Activated CD4-positive, alpha-beta T cell treated with anti-CD3 and anti-CD28 coated beads, Interleukin-2, Interleukin-4, amounts not matched to agents 100 ng/mL and 50 ng/mL, durations not matched to agents 16 hours and 8 hours (primary cell): Measurements from ENCODE around the gene KCNQ1OT1.

Experiments
- DNase-seq: peaks from one replicate; pipeline ENCODE4 v3.0.0-alpha.2; 2020; ENCODE audit warnings: low spot score

Gene KCNQ1OT1

GRCh38 chr11:2666828-2667570 lies 32.8 kb downstream of the KCNQ1OT1 start:
- no peak for DNase-seq

- DNase-seq: no peak
Observed at GRCh38 chr11:2666401-2666741, 33.4 kb downstream of the KCNQ1OT1 start.

- DNase-seq: no peak
Observed at GRCh38 chr11:2665526-2666400, 34.0 kb downstream of the KCNQ1OT1 start.

GRCh38 chr11:2664791-2665525 lies 34.8 kb downstream of the KCNQ1OT1 start:
- DNase-seq: no peak

- no peak for DNase-seq
Observed at GRCh38 chr11:2664376-2664775, 35.4 kb downstream of the KCNQ1OT1 start.

- DNase-seq: no peak
Observed at GRCh38 chr11:2663915-2664314, 35.9 kb downstream of the KCNQ1OT1 start.

- no peak for DNase-seq
Observed at GRCh38 chr11:2663506-2663905, 36.3 kb downstream of the KCNQ1OT1 start.

GRCh38 chr11:2662430-2663299 lies 37.1 kb downstream of the KCNQ1OT1 start:
- DNase-seq: no peak

- no peak for DNase-seq
Observed at GRCh38 chr11:2662024-2662312, 37.8 kb downstream of the KCNQ1OT1 start.

GRCh38 chr11:2661173-2662023 lies 38.4 kb downstream of the KCNQ1OT1 start:
- DNase-seq: no peak

- no peak for DNase-seq
Observed at GRCh38 chr11:2660357-2660939, 39.3 kb downstream of the KCNQ1OT1 start.

GRCh38 chr11:2657697-2658284 lies 42.0 kb downstream of the KCNQ1OT1 start:
- no peak for DNase-seq

GRCh38 chr11:2656859-2657258 lies 42.9 kb downstream of the KCNQ1OT1 start:
- no peak for DNase-seq

GRCh38 chr11:2655834-2656622 lies 43.8 kb downstream of the KCNQ1OT1 start:
- no peak for DNase-seq

GRCh38 chr11:2655016-2655719 lies 44.6 kb downstream of the KCNQ1OT1 start:
- DNase-seq: no peak

GRCh38 chr11:2653930-2654739 lies 45.7 kb downstream of the KCNQ1OT1 start:
- no peak for DNase-seq

GRCh38 chr11:2653198-2653551 lies 46.6 kb downstream of the KCNQ1OT1 start:
- DNase-seq: no peak
